ENCODE data around the gene KRT3.

KRT3 gene

GRCh38 chr12:52795694-52796428, at the start of gene KRT3:
Gene KRT3 (minus strand): TSS chr12:52796117. CDS start chr12:52796042, 75 bp downstream.
- no peak for DNase-seq (ENCODE audit: low spot score)

- DNase-seq (ENCODE audit: low spot score) = no peak
Measured at GRCh38 chr12:52844386-52844785, 48.5 kb upstream of the KRT3 start.

- no peak for DNase-seq (ENCODE audit: low spot score)
Measured at GRCh38 chr12:52839436-52840105, 43.7 kb upstream of the KRT3 start.

- no peak for DNase-seq (ENCODE audit: low spot score)
Measured at GRCh38 chr12:52838609-52839435, 42.9 kb upstream of the KRT3 start.

- DNase-seq (ENCODE audit: low spot score) = no peak
Measured at GRCh38 chr12:52837781-52838608, 42.1 kb upstream of the KRT3 start.

GRCh38 chr12:52837413-52837741, 41.5 kb upstream of the KRT3 start:
- no peak for DNase-seq (ENCODE audit: low spot score)

GRCh38 chr12:52836491-52837412, 40.8 kb upstream of the KRT3 start:
- DNase-seq (ENCODE audit: low spot score) = no peak

- no peak for DNase-seq (ENCODE audit: low spot score)
Measured at GRCh38 chr12:52836042-52836466, 40.1 kb upstream of the KRT3 start.

- no peak for DNase-seq (ENCODE audit: low spot score)
Measured at GRCh38 chr12:52835271-52836041, 39.5 kb upstream of the KRT3 start.

- DNase-seq (ENCODE audit: low spot score) = no peak
Measured at GRCh38 chr12:52834727-52835001, 38.7 kb upstream of the KRT3 start.

GRCh38 chr12:52833922-52834726, 38.2 kb upstream of the KRT3 start, which contains the start of gene KRT79:
Gene KRT79 (minus strand): TSS chr12:52834311. CDS start chr12:52834260, 51 bp downstream.
- no peak for DNase-seq (ENCODE audit: low spot score)

GRCh38 chr12:52832985-52833905, 37.3 kb upstream of the KRT3 start:
- no peak for DNase-seq (ENCODE audit: low spot score)

GRCh38 chr12:52832451-52832850, 36.5 kb upstream of the KRT3 start:
- DNase-seq (ENCODE audit: low spot score) = no peak

- no peak for DNase-seq (ENCODE audit: low spot score)
Measured at GRCh38 chr12:52831251-52831650, 35.3 kb upstream of the KRT3 start.

- DNase-seq (ENCODE audit: low spot score) = no peak
Measured at GRCh38 chr12:52829986-52830770, 34.3 kb upstream of the KRT3 start.

- no peak for DNase-seq (ENCODE audit: low spot score)
Measured at GRCh38 chr12:52828591-52829021, 32.7 kb upstream of the KRT3 start.

GRCh38 chr12:52828156-52828555, 32.2 kb upstream of the KRT3 start:
- DNase-seq (ENCODE audit: low spot score) = no peak
